Hepatocyte (in vitro differentiated cells): Measurements from ENCODE around the gene PSMD5.

Experiments
- EZH2 ChIP-seq: fragments of 200-600 bp; sonication (generic); IDR thresholded peaks from 2 replicates; pipeline ENCODE4 v1.6.1; 2016; ENCODE audit warnings: antibody characterized with exemption, mild to moderate bottlenecking, borderline replicate concordance
- EZH2phosphoT487 ChIP-seq: fragments of 200-600 bp; sonication (generic); IDR thresholded peaks from one replicate; pipeline ENCODE4 v1.6.1; 2018; ENCODE audit warnings: antibody characterized with exemption, mild to moderate bottlenecking, low read depth, moderate library complexity; ENCODE audit not compliant: unreplicated experiment, severe bottlenecking
- TF ChIP-seq, protein P1 (sequence below): fragments of 200-600 bp; sonication (generic); IDR thresholded peaks from 2 replicates; pipeline ENCODE4 v1.5.1; 2016; ENCODE audit warnings: antibody characterized with exemption, mild to moderate bottlenecking; ENCODE audit not compliant: poor library complexity

DNA sequence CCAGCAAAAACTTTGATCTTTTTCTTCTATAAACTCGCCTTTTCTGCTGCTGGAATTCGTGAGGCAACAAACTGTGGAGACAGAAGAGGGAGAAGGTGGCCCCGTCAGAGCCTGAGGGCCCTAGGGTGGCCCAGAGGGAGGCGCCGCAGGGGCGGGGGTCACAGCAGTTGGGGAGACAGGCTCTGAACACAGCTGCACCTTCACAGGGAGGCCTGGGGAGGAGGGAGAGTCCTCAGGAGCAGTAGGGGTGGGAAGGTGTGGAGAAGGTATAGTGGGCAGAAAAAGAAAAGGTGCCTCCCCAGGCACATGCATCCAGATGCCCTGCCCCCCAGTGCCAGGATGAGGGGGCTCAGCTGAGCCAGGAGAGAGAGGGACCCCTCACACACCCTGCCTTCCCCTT, 19.2 kb upstream of the PSMD5 start:
- TF ChIP-seq, protein P1, sequence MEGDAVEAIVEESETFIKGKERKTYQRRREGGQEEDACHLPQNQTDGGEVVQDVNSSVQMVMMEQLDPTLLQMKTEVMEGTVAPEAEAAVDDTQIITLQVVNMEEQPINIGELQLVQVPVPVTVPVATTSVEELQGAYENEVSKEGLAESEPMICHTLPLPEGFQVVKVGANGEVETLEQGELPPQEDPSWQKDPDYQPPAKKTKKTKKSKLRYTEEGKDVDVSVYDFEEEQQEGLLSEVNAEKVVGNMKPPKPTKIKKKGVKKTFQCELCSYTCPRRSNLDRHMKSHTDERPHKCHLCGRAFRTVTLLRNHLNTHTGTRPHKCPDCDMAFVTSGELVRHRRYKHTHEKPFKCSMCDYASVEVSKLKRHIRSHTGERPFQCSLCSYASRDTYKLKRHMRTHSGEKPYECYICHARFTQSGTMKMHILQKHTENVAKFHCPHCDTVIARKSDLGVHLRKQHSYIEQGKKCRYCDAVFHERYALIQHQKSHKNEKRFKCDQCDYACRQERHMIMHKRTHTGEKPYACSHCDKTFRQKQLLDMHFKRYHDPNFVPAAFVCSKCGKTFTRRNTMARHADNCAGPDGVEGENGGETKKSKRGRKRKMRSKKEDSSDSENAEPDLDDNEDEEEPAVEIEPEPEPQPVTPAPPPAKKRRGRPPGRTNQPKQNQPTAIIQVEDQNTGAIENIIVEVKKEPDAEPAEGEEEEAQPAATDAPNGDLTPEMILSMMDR: no peak
- TF ChIP-seq EZH2phosphoT487: no peak
- no peak for TF ChIP-seq EZH2
